ENCODE measurements around the gene TRIM58. TPM values are rescaled to one million over a fixed set of nuclear protein-coding genes. Genes with fewer than 3 reads are reported as not detected.

The TRIM58 gene
- total RNA-seq, 1 experiment from 2014 or later = not detected

GRCh38 chr1:247849616-247850015 lies 7.4 kb upstream of the TRIM58 start:
- intact Hi-C loops (cut with micrococcal nuclease; ENCODE audit: unreplicated experiment) = no loop called here
- no peaks in the 10 kb centered on the region for H3K4me1 Mint-ChIP-seq (ENCODE audit: low read depth, unreplicated experiment)

GRCh38 chr1:247854899-247855545 lies 2.0 kb upstream of the TRIM58 start:
- intact Hi-C loops (cut with micrococcal nuclease; ENCODE audit: unreplicated experiment) = no loop called here
- no TSS peak for BruUV-seq (replicated peaks)
- no peak overlapping the region for H3K27ac Mint-ChIP-seq (ENCODE audit: unreplicated experiment)
- H3K27me3 Mint-ChIP-seq (ENCODE audit: unreplicated experiment) = no peaks in the 10 kb centered on the region
- CTCF ChIA-PET = no interaction called here
- no peak overlapping the region for H3K4me3 Mint-ChIP-seq (ENCODE audit: low read depth, unreplicated experiment)
- no peaks in the 10 kb centered on the region for H3K4me1 Mint-ChIP-seq (ENCODE audit: low read depth, unreplicated experiment)
- no peak for TF ChIP-seq CTCF (IDR thresholded peaks at IDR 0.05; ENCODE audit: unreplicated experiment)
- no peak for DNase-seq
- H3K9me3 Mint-ChIP-seq (ENCODE audit: low read depth, unreplicated experiment) = peaks cover 32% of the 10 kb centered on the region
- H3K36me3 Mint-ChIP-seq (ENCODE audit: insufficient read depth, unreplicated experiment) = no peaks in the 10 kb centered on the region

More at GRCh38 chr1:247849616-247850015, 7.4 kb upstream of the TRIM58 start:
- CTCF ChIA-PET = no interaction called here
- no peak for TF ChIP-seq CTCF (IDR thresholded peaks at IDR 0.05; ENCODE audit: unreplicated experiment)
- no TSS peak for BruUV-seq (replicated peaks)
- Mint-ChIP-seq H3K4me3 (ENCODE audit: low read depth, unreplicated experiment) (no peak overlapping the region), H3K36me3 (ENCODE audit: insufficient read depth, unreplicated experiment) (no peaks in the 10 kb centered on the region), H3K27ac (ENCODE audit: unreplicated experiment) (no peak overlapping the region), H3K9me3 (ENCODE audit: low read depth, unreplicated experiment) (peaks cover 21% of the 10 kb centered on the region), H3K27me3 (ENCODE audit: unreplicated experiment) (no peaks in the 10 kb centered on the region)
- no peak for DNase-seq

- Mint-ChIP-seq H3K27ac (ENCODE audit: unreplicated experiment) (no peak overlapping the region), H3K9me3 (ENCODE audit: low read depth, unreplicated experiment) (peaks cover 32% of the 10 kb centered on the region), H3K36me3 (ENCODE audit: insufficient read depth, unreplicated experiment) (no peaks in the 10 kb centered on the region), H3K27me3 (ENCODE audit: unreplicated experiment) (no peaks in the 10 kb centered on the region), H3K4me1 (ENCODE audit: low read depth, unreplicated experiment) (no peaks in the 10 kb centered on the region), H3K4me3 (ENCODE audit: low read depth, unreplicated experiment) (no peak overlapping the region)
- no TSS peak for BruUV-seq (replicated peaks)
- TF ChIP-seq CTCF (IDR thresholded peaks at IDR 0.05; ENCODE audit: unreplicated experiment) = no peak
- DNase-seq = no peak
- CTCF ChIA-PET = no interaction called here
- intact Hi-C loops (cut with micrococcal nuclease; ENCODE audit: unreplicated experiment) = no loop called here
Measured at GRCh38 chr1:247855911-247856310, 1.1 kb upstream of the TRIM58 start.

- DNase-seq = no peak
- Mint-ChIP-seq H3K27ac (ENCODE audit: unreplicated experiment) (no peak overlapping the region), H3K4me1 (ENCODE audit: low read depth, unreplicated experiment) (no peaks in the 10 kb centered on the region), H3K27me3 (ENCODE audit: unreplicated experiment) (no peaks in the 10 kb centered on the region), H3K36me3 (ENCODE audit: insufficient read depth, unreplicated experiment) (no peaks in the 10 kb centered on the region), H3K4me3 (ENCODE audit: low read depth, unreplicated experiment) (no peak overlapping the region), H3K9me3 (ENCODE audit: low read depth, unreplicated experiment) (peaks cover 30% of the 10 kb centered on the region)
- intact Hi-C loops (cut with micrococcal nuclease; ENCODE audit: unreplicated experiment) = no loop called here
- no peak for TF ChIP-seq CTCF (IDR thresholded peaks at IDR 0.05; ENCODE audit: unreplicated experiment)
- no TSS peak for BruUV-seq (replicated peaks)
- CTCF ChIA-PET = no interaction called here
Measured at GRCh38 chr1:247857985-247858619, 1.1 kb downstream of the TRIM58 start.
